ENCODE data around the gene MLH3. TPM values are rescaled to one million over a fixed set of nuclear protein-coding genes. Genes with fewer than 3 reads are reported as not detected.

Gene MLH3
- total and polyA plus RNA-seq, 10 of the 15 experiments (the other 5 are each of a cell fraction or from before 2014, with no cell fraction given), result 12.6 to 31.2 (median 19.6) TPM

GRCh38 chr14:75046899-75047298 lies 4.4 kb downstream of the MLH3 start:
- no peaks in the 10 kb centered on the region for H3K4me1 ChIP-seq (ENCODE audit: control insufficient read depth, insufficient read depth, low read length)
- no peaks in the 10 kb centered on the region; the same call in 2 of the 3 replicates for H3K9me3 ChIP-seq (replicated peaks; ENCODE audit: control insufficient read depth, insufficient read depth, low read length)
- ATAC-seq, result no peak
- H3K27me3 ChIP-seq (replicated peaks in 1 of 2; ENCODE audit: control insufficient read depth in 2 of 2, insufficient read depth in 2 of 2, low read length in 1 of 2), result no peaks in the 10 kb centered on the region
- WGBS (ENCODE audit: insufficient coverage, insufficient replicate concordance, low lambda C conversion rate, missing lambda C conversion rate), result 66% methylated on average over 3 of the region's 3 CpGs
- H3K4me3 ChIP-seq, result no peak overlapping the region
- peaks cover 18% of the 10 kb centered on the region for H3K79me2 ChIP-seq (ENCODE audit: control insufficient read depth, insufficient read depth, low read length)
- DNase-seq (ENCODE audit: low read depth, low spot score), result no peak
- intact Hi-C loops (cut with micrococcal nuclease; ENCODE audit: unreplicated experiment) (no loop called here), in situ Hi-C loops (cut with MboI) (no loop called here)
- ChIA-PET CTCF (no interaction called here), RAD21 (ENCODE audit: unreplicated experiment) (no interaction called here), POLR2A (no interaction called here), SMC1A (ENCODE audit: uncharacterized antibody, unreplicated experiment) (no interaction called here)
- no peak overlapping the region for H2AFZ ChIP-seq (ENCODE audit: control insufficient read depth, low read depth, low read length)
- H3K4me2 ChIP-seq (ENCODE audit: control insufficient read depth, insufficient read depth), result no peak overlapping the region
- H3K36me3 ChIP-seq (ENCODE audit: control insufficient read depth in 2 of 2, insufficient read depth in 2 of 2, low read length in 1 of 2), result no peaks in the 10 kb centered on the region
- no peak for TF ChIP-seq BCL11A (IDR thresholded peaks at IDR 0.05; ENCODE audit: low read depth, low read length)
- no peak for TF ChIP-seq E2F4 (IDR thresholded peaks at IDR 0.05; ENCODE audit: low read depth, low read length)
- TF ChIP-seq KAT2A (conservative IDR thresholded peaks at IDR 0.05; ENCODE audit: control insufficient read depth, low read depth, low read length), result no peak
- TF ChIP-seq IRF5 (IDR thresholded peaks at IDR 0.05; ENCODE audit: borderline replicate concordance), result no peak
- no peak for TF ChIP-seq PKNOX1 (IDR thresholded peaks at IDR 0.05)
- no peak for TF ChIP-seq MEF2A (IDR thresholded peaks at IDR 0.05; ENCODE audit: insufficient read depth, low read depth, low read length)
- TF ChIP-seq NFXL1 (IDR thresholded peaks at IDR 0.05; ENCODE audit: borderline replicate concordance), result no peak
- no peak for TF ChIP-seq RELB (IDR thresholded peaks at IDR 0.05; ENCODE audit: low read depth)
- TF ChIP-seq NBN (IDR thresholded peaks at IDR 0.05), result no peak
- no peak for TF ChIP-seq WRNIP1 (IDR thresholded peaks at IDR 0.05; ENCODE audit: borderline replicate concordance, low read depth, low read length)
- no peak for TF ChIP-seq HSF1 (IDR thresholded peaks at IDR 0.05; ENCODE audit: low read depth, low read length)
- no peak for TF ChIP-seq CEBPB (IDR thresholded peaks at IDR 0.05; ENCODE audit: borderline replicate concordance in 1 of 2, low read depth in 2 of 2, low read length in 2 of 2)
- no peak for TF ChIP-seq E4F1 (IDR thresholded peaks at IDR 0.05; ENCODE audit: borderline replicate concordance, partially characterized antibody)
- no peaks in the 10 kb centered on the region for H4K20me1 ChIP-seq (ENCODE audit: control insufficient read depth, insufficient read depth)
- H3K27ac ChIP-seq (ENCODE audit: control insufficient read depth, insufficient read depth), result no peak overlapping the region
- no TSS peak for BruUV-seq (replicated peaks)
- H3K9ac ChIP-seq (ENCODE audit: control insufficient read depth, insufficient read depth, low read length), result no peak overlapping the region
- FAIRE-seq, result no peak
